Forelimb muscle (tissue), 1 donor: Measurements from ENCODE around the gene DUS1L. TPM values are rescaled to one million over a fixed set of nuclear protein-coding genes. Genes with fewer than 3 reads are reported as not detected.

Source experiments
- DNase-seq: peaks from one replicate; pipeline ENCODE4 v3.0.0-alpha.2; 2013; ENCODE audit warnings: low read depth
- polyA plus RNA-seq: library from polyadenylated mRNA; unstranded; fragments of 120-200 nt; gene quantifications from one replicate; pipeline ENCODE4 v1.2.1, GENCODE V29; 2013; ENCODE audit not compliant: insufficient read length

DUS1L gene
- polyA plus RNA-seq, 1 donor: 60.1 TPM

GRCh38 chr17:82076018-82076784 is 10.6 kb upstream of the DUS1L start:
- no peak for DNase-seq

- DNase-seq: no peak
Observed at GRCh38 chr17:82073446-82073845, 7.8 kb upstream of the DUS1L start.

- DNase-seq: no peak
Observed at GRCh38 chr17:82072827-82073226, 7.2 kb upstream of the DUS1L start.

GRCh38 chr17:82070611-82071010 is 5.0 kb upstream of the DUS1L start:
- DNase-seq: no peak

GRCh38 chr17:82065193-82065637 is 389 bp downstream of the DUS1L start:
- DNase-seq: no peak

GRCh38 chr17:82064433-82065192 is 991 bp downstream of the DUS1L start:
- no peak for DNase-seq

- no peak for DNase-seq
Observed at GRCh38 chr17:82063424-82064415, 1.9 kb downstream of the DUS1L start.

- no peak for DNase-seq
Observed at GRCh38 chr17:82062984-82063368, 2.6 kb downstream of the DUS1L start.

GRCh38 chr17:82062076-82062983 is 3.3 kb downstream of the DUS1L start:
- no peak for DNase-seq

- no peak for DNase-seq
Observed at GRCh38 chr17:82061047-82061925, 4.3 kb downstream of the DUS1L start.

- no peak for DNase-seq
Observed at GRCh38 chr17:82060614-82061013, 5.0 kb downstream of the DUS1L start.

GRCh38 chr17:82060001-82060380 is 5.6 kb downstream of the DUS1L start:
- DNase-seq: no peak

GRCh38 chr17:82059272-82060000 is 6.2 kb downstream of the DUS1L start:
- no peak for DNase-seq

GRCh38 chr17:82058855-82059249 is 6.8 kb downstream of the DUS1L start:
- no peak for DNase-seq

GRCh38 chr17:82058230-82058854 is 7.3 kb downstream of the DUS1L start:
- DNase-seq: no peak

GRCh38 chr17:82056729-82057621 is 8.6 kb downstream of the DUS1L start:
- no peak for DNase-seq

- DNase-seq: no peak
Observed at GRCh38 chr17:82055965-82056728, 9.5 kb downstream of the DUS1L start.
